Measurements from ENCODE around the gene SYNE3. TPM values are rescaled to one million over a fixed set of nuclear protein-coding genes. Genes with fewer than 3 reads are reported as not detected.

The SYNE3 gene
- total and polyA plus RNA-seq, 2 experiments from 2014 or later: 0.16 to 2.4 TPM

- Histone ChIP-seq H3K4me1 (ENCODE audit: insufficient read depth) (peaks cover 23% of the 10 kb centered on the region), H3K4me3 (no peak overlapping the region), H3K79me2 (no peaks in the 10 kb centered on the region), H3K27ac (no peak overlapping the region), H4K20me1 (ENCODE audit: insufficient read depth, poor library complexity, severe bottlenecking) (no peaks in the 10 kb centered on the region), H2AFZ (no peak overlapping the region), H3K27me3 (no peaks in the 10 kb centered on the region), H3K36me3 (replicated peaks; ENCODE audit: insufficient read depth, low read depth) (no peaks in the 10 kb centered on the region), H3K4me2 (peak overlapping the region; percentile 99), H3K9me2 (replicated peaks; ENCODE audit: insufficient read depth) (no peaks in the 10 kb centered on the region), H3K9me3 (ENCODE audit: low read depth) (no peaks in the 10 kb centered on the region)
- 34% methylated on average over 9 of the region's 9 CpGs for WGBS (ENCODE audit: low lambda C conversion rate, missing lambda C conversion rate)
- DNase-seq (ENCODE audit: low spot score): peak; percentile 51
- no peak for TF ChIP-seq CTCF (IDR thresholded peaks at IDR 0.05; ENCODE audit: poor library complexity)
- TF ChIP-seq EZH2phosphoT487 (IDR thresholded peaks at IDR 0.05; ENCODE audit: low read depth, severe bottlenecking, unreplicated experiment): no peak
- TF ChIP-seq EZH2 (IDR thresholded peaks at IDR 0.05; ENCODE audit: borderline replicate concordance): no peak
Measured at GRCh38 chr14:95515080-95515489, 1.4 kb downstream of the SYNE3 start.

- Histone ChIP-seq H3K36me3 (replicated peaks; ENCODE audit: insufficient read depth, low read depth) (no peaks in the 10 kb centered on the region), H3K27me3 (no peaks in the 10 kb centered on the region), H3K9me2 (replicated peaks; ENCODE audit: insufficient read depth) (no peaks in the 10 kb centered on the region), H4K20me1 (ENCODE audit: insufficient read depth, poor library complexity, severe bottlenecking) (no peaks in the 10 kb centered on the region), H3K4me2 (peak overlapping the region; percentile 99), H3K27ac (no peak overlapping the region), H2AFZ (no peak overlapping the region), H3K9me3 (ENCODE audit: low read depth) (no peaks in the 10 kb centered on the region), H3K79me2 (no peaks in the 10 kb centered on the region), H3K4me3 (no peak overlapping the region), H3K4me1 (ENCODE audit: insufficient read depth) (peaks cover 23% of the 10 kb centered on the region)
- DNase-seq (ENCODE audit: low spot score): no peak
- no peak for TF ChIP-seq EZH2 (IDR thresholded peaks at IDR 0.05; ENCODE audit: borderline replicate concordance)
- TF ChIP-seq CTCF (IDR thresholded peaks at IDR 0.05; ENCODE audit: poor library complexity): no peak
- TF ChIP-seq EZH2phosphoT487 (IDR thresholded peaks at IDR 0.05; ENCODE audit: low read depth, severe bottlenecking, unreplicated experiment): no peak
- WGBS (ENCODE audit: low lambda C conversion rate, missing lambda C conversion rate): 71% methylated on average over 18 of the region's 18 CpGs
Measured at GRCh38 chr14:95514131-95515079, 2.0 kb downstream of the SYNE3 start.

- no peak overlapping the region for H3K4me3 ChIP-seq
- no peaks in the 10 kb centered on the region for H3K36me3 ChIP-seq (replicated peaks; ENCODE audit: insufficient read depth, low read depth)
- no peaks in the 10 kb centered on the region for H3K9me3 ChIP-seq (ENCODE audit: low read depth)
- no peak overlapping the region for H3K4me2 ChIP-seq
- WGBS (ENCODE audit: low lambda C conversion rate, missing lambda C conversion rate): 85% methylated on average over 6 of the region's 6 CpGs
- no peaks in the 10 kb centered on the region for H4K20me1 ChIP-seq (ENCODE audit: insufficient read depth, poor library complexity, severe bottlenecking)
- no peak overlapping the region for H3K27ac ChIP-seq
- H3K9me2 ChIP-seq (replicated peaks; ENCODE audit: insufficient read depth): no peaks in the 10 kb centered on the region
- H3K27me3 ChIP-seq: no peaks in the 10 kb centered on the region
- no peak for TF ChIP-seq CTCF (IDR thresholded peaks at IDR 0.05; ENCODE audit: poor library complexity)
- no peak for TF ChIP-seq EZH2phosphoT487 (IDR thresholded peaks at IDR 0.05; ENCODE audit: low read depth, severe bottlenecking, unreplicated experiment)
- TF ChIP-seq EZH2 (IDR thresholded peaks at IDR 0.05; ENCODE audit: borderline replicate concordance): no peak
- no peak for DNase-seq (ENCODE audit: low spot score)
- peaks cover 23% of the 10 kb centered on the region for H3K4me1 ChIP-seq (ENCODE audit: insufficient read depth)
- H2AFZ ChIP-seq: no peak overlapping the region
- no peaks in the 10 kb centered on the region for H3K79me2 ChIP-seq
Measured at GRCh38 chr14:95513291-95513690, 3.2 kb downstream of the SYNE3 start.

Data from hepatocyte (in vitro differentiated cells).